RWPE1 (cell line): ENCODE measurements around the gene RELB.
"Not testable (repeated sequence)": the region's sequence is repeated elsewhere in the genome, so short reads cannot be mapped to it uniquely, and the experiment has no call there.

ENCODE experiments used
- CTCF ChIA-PET: fragments of 350-600 bp; sonication (Branson Sonifier 250); formaldehyde crosslinking; extraction: SDS; loops from one replicate; lab custom pipeline; 2021; lab: Yijun Ruan, JAX
- POLR2A ChIA-PET: fragments of 400-600 bp; formaldehyde crosslinking; extraction: SDS; loops from one replicate; lab custom pipeline; 2020; ENCODE audit warnings: antibody characterized with exemption; ENCODE audit not compliant: low non-redundant PET; lab: Yijun Ruan, JAX
- DNase-seq: peaks from one replicate; pipeline ENCODE4 v3.0.0; 2012; ENCODE audit warnings: low spot score
- H3K27ac ChIP-seq: fragments of 450-650 bp; 2 replicates; pipeline ENCODE4 v1.5.1; 2017
- TF ChIP-seq, protein P1 (sequence below): fragments of 450-650 bp; conservative IDR thresholded peaks from 2 replicates; pipeline ENCODE4 v1.5.1; 2017; ENCODE audit warnings: low read depth, mild to moderate bottlenecking

RELB gene

DNA sequence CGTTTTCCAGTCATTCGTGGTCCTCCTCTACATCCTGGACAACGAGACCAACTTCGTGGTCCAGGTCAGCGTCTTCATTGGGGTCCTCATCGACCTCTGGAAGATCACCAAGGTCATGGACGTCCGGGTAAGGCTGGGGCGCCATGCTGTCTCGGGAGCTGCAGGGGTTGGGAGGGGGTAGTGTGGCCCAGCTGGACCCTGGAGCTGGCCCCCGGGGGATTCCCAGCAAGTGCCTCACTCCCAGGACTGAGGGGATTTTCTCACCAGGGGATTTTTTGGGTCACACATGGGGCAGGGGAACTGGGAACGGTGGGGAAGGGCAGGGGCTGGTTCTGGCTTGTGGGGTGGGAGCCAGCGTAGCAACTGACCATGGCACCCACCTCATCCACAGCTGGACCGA lies 10.8 kb upstream of the RELB start:
- POLR2A ChIA-PET, result no interaction called here
- H3K27ac ChIP-seq, result no peak overlapping the region
- CTCF ChIA-PET, result no interaction called here
- DNase-seq, result no peak
- TF ChIP-seq, protein P1, sequence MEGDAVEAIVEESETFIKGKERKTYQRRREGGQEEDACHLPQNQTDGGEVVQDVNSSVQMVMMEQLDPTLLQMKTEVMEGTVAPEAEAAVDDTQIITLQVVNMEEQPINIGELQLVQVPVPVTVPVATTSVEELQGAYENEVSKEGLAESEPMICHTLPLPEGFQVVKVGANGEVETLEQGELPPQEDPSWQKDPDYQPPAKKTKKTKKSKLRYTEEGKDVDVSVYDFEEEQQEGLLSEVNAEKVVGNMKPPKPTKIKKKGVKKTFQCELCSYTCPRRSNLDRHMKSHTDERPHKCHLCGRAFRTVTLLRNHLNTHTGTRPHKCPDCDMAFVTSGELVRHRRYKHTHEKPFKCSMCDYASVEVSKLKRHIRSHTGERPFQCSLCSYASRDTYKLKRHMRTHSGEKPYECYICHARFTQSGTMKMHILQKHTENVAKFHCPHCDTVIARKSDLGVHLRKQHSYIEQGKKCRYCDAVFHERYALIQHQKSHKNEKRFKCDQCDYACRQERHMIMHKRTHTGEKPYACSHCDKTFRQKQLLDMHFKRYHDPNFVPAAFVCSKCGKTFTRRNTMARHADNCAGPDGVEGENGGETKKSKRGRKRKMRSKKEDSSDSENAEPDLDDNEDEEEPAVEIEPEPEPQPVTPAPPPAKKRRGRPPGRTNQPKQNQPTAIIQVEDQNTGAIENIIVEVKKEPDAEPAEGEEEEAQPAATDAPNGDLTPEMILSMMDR, result no peak

DNA sequence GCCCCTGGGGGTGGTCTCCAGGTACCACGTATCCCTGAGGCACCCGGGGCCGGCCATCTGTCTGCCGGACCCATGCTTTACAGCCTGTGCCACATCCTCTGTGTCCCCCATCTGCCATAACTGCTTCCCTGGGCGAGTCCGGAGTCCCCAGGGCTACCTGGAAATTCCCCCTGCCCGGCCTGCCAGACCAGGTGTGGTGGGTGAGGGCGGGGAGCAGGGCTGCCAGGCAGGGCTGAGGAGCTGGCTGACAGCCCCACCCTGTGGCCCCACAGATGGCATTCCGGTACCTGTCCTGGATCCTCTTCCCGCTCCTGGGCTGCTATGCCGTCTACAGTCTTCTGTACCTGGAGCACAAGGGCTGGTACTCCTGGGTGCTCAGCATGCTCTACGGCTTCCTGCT lies 10.3 kb upstream of the RELB start:
- TF ChIP-seq, protein P1, result no peak
- CTCF ChIA-PET, result no interaction called here
- peak overlapping the region; percentile 21; the same call in 1 of the 2 replicates for H3K27ac ChIP-seq
- POLR2A ChIA-PET, result no interaction called here
- no peak for DNase-seq

DNA sequence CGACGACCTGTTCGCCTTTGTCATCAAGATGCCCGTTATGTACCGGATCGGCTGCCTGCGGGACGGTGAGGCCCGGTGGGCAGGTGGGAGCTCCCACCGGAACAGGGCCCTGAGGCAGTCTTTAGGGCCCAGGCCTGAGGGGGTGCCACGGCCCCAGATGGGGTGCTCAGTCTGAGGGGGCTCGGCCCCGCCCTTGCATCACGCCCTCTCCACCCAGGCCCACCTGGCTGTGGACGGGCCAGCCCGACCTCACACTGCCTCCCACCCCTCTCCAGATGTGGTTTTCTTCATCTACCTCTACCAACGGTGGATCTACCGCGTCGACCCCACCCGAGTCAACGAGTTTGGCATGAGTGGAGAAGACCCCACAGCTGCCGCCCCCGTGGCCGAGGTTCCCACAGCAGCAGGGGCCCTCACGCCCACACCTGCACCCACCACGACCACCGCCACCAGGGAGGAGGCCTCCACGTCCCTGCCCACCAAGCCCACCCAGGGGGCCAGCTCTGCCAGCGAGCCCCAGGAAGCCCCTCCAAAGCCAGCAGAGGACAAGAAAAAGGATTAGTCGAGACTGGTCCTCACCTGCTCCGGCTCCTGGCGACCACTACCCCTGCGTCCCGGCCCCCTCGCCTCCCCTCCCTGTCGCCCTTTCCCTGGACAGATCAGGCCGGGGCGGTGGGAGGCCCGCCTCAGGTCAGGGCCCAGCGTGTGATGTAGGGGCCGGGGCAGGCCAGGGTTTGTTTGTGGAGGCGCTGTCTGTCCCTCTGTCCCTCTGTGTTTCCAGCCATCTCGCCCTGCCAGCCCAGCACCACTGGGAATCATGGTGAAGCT lies 8.7 kb upstream of the RELB start:
- no peak for DNase-seq
- TF ChIP-seq, protein P1, result no peak
- POLR2A ChIA-PET, result interaction anchor here (1.0 kb wide), 1 partner anchor 9 kb away, joined by 3 read pairs; no protein-coding TSS in a partner anchor
- CTCF ChIA-PET, result no interaction called here
- H3K27ac ChIP-seq, result no peak overlapping the region

DNA sequence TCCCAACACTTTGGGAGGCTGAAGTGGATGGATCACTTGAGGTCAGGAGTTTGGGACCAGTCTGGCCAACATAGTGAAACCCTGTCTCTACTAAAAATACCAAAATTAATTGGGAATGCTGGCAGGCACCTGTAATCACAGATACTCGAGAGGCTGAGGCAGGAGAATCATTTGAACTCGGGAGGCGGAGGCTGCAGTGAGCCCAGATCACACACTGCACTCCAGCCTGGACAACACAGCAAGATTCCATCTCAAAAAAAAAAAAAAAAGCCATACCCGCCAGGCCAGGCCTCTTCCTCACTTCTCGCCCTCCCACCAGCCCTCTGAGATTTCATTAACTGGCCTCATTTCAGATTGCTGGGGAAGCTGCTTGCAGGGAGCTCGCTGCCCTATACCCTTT lies 7.7 kb upstream of the RELB start:
- POLR2A ChIA-PET, result interaction anchor here (1.0 kb wide), 1 partner anchor 8 kb away, joined by 3 read pairs; no protein-coding TSS in a partner anchor
- CTCF ChIA-PET, result no interaction called here
- TF ChIP-seq, protein P1, result no peak
- no peak for DNase-seq
- H3K27ac ChIP-seq, result peak overlapping the region; percentile 28

DNA sequence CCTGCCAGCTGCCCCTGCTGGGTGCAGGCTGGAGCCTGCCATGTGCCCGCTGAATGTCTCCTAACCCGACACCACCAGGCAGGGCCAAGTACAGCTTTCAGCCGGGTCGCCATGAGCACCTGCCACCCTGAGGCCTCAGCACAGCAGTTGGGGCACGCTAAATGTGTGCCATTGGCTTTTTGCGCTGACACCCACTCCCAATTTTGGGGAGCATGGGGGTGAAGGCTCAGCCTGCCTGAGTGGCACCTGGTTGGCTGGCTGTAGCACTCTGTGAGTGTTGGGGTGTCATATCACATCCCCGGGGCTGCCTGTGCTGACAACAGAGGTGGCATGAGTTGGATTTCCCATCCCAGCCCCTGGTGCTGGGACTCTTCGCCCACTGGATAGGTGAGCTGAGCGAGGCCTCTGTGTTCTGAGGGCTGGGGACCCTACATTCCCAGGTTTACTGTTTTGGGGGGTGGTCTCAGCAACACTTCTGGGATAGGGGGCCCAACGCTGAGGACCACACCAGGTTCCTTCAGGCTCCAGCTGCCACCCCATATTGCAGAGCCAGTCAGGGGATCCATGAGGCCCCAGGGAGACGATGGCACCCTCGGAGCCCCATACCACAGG lies 7.2 kb upstream of the RELB start:
- no peak for DNase-seq
- peak overlapping the region; percentile 28 for H3K27ac ChIP-seq
- ChIA-PET POLR2A (no interaction called here), CTCF (no interaction called here)
- TF ChIP-seq, protein P1, result no peak

DNA sequence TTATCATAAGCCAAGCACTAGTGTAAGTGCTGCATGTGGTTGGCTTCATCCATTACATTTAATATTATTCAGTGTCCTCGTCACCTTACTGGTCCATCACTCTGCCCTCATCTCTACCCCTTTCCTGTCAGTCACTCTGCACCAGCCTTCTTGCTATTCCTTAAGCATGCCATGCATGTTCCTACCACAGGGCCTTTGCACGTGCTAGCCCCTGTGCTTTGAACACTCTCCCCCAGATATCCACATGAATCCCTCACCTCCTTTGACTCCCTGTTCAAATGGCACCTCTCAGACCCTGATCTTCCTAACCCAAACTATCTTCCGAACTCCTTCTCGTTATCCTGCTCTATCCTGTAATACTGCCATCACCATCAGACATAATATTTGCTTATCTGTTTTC lies 3.2 kb upstream of the RELB start:
- ChIA-PET CTCF (interaction anchor here (0.6 to 0.7 kb wide), 2 partner anchors 54 to 132 kb away, joined by 3 to 8 read pairs; no protein-coding TSS in a partner anchor), POLR2A (no interaction called here)
- no peak overlapping the region for H3K27ac ChIP-seq
- no peak for DNase-seq
- TF ChIP-seq, protein P1, result no peak

DNA sequence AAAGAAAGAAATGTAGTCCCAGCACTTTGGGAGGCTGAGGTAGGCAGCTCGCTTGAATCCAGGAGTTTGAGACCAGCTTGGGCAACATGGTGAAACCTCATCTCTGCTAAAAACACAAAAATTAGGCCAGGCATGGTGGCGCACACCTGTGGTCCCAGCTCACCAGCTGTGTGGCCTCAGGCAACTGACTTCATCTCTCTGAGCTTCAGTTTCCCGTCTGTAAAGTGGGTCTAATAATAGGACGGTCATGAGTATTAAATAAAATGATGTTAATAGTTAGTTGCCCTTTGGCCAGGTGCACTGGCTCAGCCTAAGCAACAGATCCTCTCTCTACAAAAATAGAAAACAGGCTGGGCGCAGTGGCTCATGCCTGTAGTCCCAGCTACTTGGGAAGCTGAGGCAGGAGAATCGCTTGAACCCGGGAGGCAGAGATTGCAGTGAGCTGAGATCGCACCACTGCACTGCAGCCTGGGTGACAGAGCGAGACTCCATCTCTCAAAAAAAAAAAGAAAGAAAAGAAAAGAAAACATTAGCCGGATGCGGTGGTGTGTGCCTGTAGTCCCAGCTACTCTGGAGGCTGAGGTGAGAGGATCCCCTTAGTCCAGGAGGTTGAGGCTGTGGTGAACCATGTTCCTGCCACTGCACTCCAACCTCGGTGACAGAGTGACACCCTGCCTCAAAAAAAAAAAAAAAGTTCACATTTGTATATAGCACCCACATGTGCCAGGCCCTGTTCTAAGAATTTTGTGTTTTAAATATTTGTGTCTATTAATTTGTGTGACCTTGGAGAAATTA lies 1.9 kb upstream of the RELB start:
- H3K27ac ChIP-seq, DNase-seq, POLR2A ChIA-PET: not testable (repeated sequence)
- CTCF ChIA-PET, result interaction anchor here (0.6 to 0.7 kb wide), 3 partner anchors 9 to 827 kb away, joined by 3 to 4 read pairs (median 4); no protein-coding TSS in a partner anchor

DNA sequence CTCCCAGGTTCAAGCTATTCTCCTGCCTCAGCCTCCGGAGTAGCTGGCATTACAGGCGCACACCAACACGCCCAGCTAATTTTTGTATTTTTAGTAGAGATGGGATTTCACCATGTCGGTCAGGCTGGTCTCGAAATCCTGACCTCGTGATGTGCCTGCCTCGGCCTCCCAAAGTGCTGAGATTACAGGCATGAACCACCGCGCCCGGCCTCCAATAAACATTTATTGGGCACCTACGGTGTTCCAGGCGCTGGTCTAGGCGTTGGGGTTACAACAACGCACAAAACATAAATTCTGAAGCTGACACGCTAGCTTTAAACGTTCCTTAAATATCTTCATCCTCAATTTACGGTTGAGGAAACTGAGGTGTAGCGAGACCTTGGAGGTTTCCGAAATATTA lies 599 bp upstream of the RELB start:
- H3K27ac ChIP-seq, result peak overlapping the region; percentile 90
- CTCF ChIA-PET, result interaction anchor here (0.6 to 1.2 kb wide), 3 partner anchors 12 to 256 kb away, joined by 3 to 4 read pairs (median 4); no protein-coding TSS in a partner anchor
- POLR2A ChIA-PET, result interaction anchor here (1.0 kb wide), 1 partner anchor 41 kb away, joined by 4 read pairs; no protein-coding TSS in a partner anchor
- DNase-seq, result not testable (repeated sequence)
